Upper lobe of right lung (tissue), 1 donor: ENCODE results near the gene RBM44. TPM values are rescaled to one million over a fixed set of nuclear protein-coding genes. Genes with fewer than 3 reads are reported as not detected.

Experiments used
- ATAC-seq: fragments of 200-7000 bp; cut with Tn5 transposase; one replicate; pipeline ENCODE4 v1.9.1; 2020; ENCODE audit warnings: mild to moderate bottlenecking, moderate library complexity
- DNase-seq: peaks from one replicate; pipeline ENCODE4 v3.0.0-alpha.2; 2020
- H3K27ac ChIP-seq: fragments of 200-600 bp; one replicate; pipeline ENCODE4 v1.8.0; 2022
- H3K27me3 ChIP-seq: fragments of 200-600 bp; one replicate; pipeline ENCODE4 v1.8.0; 2022; ENCODE audit warnings: mild to moderate bottlenecking
- H3K36me3 ChIP-seq: fragments of 200-600 bp; one replicate; pipeline ENCODE4 v1.8.0; 2022
- H3K4me1 ChIP-seq: fragments of 200-600 bp; one replicate; pipeline ENCODE4 v1.8.0; 2022
- H3K4me3 ChIP-seq: fragments of 200-600 bp; one replicate; pipeline ENCODE4 v1.8.0; 2022; ENCODE audit warnings: mild to moderate bottlenecking
- H3K9me3 ChIP-seq: fragments of 200-600 bp; one replicate; pipeline ENCODE4 v1.8.0; 2022
- intact Hi-C: fragments of 100-400 bp; cut with DNase I; formaldehyde crosslinking; loops from one replicate; pipeline ENCODE4 v1.11.0; 2022
- total RNA-seq: library from RNA; stranded (reverse); fragmentation: NEBNext Ultra II Directional; extraction: Animal tissue kit (Norgen Biotek cat#: 25700); gene quantifications from one replicate; pipeline ENCODE4 v1.2.1, GENCODE V29; 2021
- TF ChIP-seq, protein P1 (sequence below): fragments of 200-600 bp; IDR thresholded peaks from one replicate; pipeline ENCODE4 v1.8.0; 2022; ENCODE audit warnings: antibody characterized with exemption
- donor health status: DM: no; HTN: yes; CAD: no; lungs with severe emphysema.

RBM44 gene
- total RNA-seq, 1 donor from 2014 or later = 1.8 TPM

- Histone ChIP-seq H3K27ac (no peak overlapping the region), H3K36me3 (no peaks in the 10 kb centered on the region), H3K9me3 (no peaks in the 10 kb centered on the region), H3K4me3 (peak overlapping the region; percentile 45), H3K27me3 (peaks cover 31% of the 10 kb centered on the region), H3K4me1 (peaks cover 8% of the 10 kb centered on the region)
- ATAC-seq (no peak), DNase-seq (peak; percentile 34)
- intact Hi-C loops = no loop called here
- TF ChIP-seq, protein P1, sequence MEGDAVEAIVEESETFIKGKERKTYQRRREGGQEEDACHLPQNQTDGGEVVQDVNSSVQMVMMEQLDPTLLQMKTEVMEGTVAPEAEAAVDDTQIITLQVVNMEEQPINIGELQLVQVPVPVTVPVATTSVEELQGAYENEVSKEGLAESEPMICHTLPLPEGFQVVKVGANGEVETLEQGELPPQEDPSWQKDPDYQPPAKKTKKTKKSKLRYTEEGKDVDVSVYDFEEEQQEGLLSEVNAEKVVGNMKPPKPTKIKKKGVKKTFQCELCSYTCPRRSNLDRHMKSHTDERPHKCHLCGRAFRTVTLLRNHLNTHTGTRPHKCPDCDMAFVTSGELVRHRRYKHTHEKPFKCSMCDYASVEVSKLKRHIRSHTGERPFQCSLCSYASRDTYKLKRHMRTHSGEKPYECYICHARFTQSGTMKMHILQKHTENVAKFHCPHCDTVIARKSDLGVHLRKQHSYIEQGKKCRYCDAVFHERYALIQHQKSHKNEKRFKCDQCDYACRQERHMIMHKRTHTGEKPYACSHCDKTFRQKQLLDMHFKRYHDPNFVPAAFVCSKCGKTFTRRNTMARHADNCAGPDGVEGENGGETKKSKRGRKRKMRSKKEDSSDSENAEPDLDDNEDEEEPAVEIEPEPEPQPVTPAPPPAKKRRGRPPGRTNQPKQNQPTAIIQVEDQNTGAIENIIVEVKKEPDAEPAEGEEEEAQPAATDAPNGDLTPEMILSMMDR = no peak
Observed at GRCh38 chr2:237860273-237860935, 61.8 kb downstream of the RBM44 start.

DNA sequence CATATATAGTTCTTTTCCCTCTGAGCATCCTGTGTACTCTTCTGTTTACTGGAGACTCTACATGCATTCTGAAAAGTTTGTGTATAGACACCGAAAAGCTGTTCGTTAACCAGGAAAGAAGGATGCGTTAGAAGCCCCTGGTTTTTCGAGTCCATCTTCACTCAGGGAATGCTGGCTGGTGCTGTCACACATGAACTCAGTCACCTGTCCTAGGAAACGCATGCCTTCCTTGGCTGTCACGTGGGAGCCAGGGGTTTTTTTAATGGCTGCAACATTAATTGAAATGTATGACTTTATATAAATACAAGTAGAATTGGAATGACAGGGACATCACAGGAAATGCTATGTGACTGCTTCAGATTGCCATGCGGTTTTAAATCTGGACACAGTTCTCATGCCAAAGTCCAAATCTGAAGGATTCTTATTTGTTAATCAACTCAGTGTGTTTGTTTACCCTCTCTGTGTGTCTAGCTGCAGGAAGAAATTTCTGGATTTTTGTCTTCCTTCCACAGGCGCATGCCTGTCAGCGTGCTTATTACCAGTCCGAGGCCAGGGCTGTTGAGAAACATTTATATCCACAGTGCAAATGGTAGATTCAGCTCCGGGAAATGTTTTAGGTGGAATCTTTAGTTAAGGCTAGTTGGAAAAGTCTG lies 63.4 kb downstream of the RBM44 start:
- no peak for ATAC-seq
- TF ChIP-seq, protein P1 = no peak
- H3K36me3 ChIP-seq = no peaks in the 10 kb centered on the region
- H3K27ac ChIP-seq = no peak overlapping the region
- peak; percentile 9 for DNase-seq
- no peak overlapping the region for H3K4me3 ChIP-seq
- intact Hi-C loops = no loop called here
- no peaks in the 10 kb centered on the region for H3K9me3 ChIP-seq
- H3K27me3 ChIP-seq = peaks cover 26% of the 10 kb centered on the region
- peaks cover 8% of the 10 kb centered on the region for H3K4me1 ChIP-seq

DNA sequence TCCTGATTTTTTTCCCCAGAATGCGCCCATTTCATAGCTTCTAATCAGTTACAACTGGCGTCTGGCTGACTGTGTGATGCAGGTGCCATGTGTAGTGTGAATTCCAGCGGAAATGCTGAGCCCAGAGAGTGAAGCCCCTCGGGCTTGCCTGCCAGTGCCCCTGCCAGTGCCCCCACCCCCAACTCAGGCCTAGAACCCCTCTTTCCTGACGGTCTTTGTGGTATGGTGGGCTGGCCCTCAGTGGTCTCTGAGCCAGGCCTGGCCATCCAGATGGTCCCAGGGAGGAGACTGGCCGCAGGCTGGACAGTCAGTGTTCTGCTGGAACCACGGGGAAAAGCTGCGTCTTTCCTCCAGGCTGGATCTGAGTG lies 63.9 kb downstream of the RBM44 start:
- peaks cover 24% of the 10 kb centered on the region for H3K27me3 ChIP-seq
- intact Hi-C loops = no loop called here
- no peak overlapping the region for H3K27ac ChIP-seq
- H3K9me3 ChIP-seq = no peaks in the 10 kb centered on the region
- peak; percentile 31 for DNase-seq
- no peaks in the 10 kb centered on the region for H3K36me3 ChIP-seq
- no peak for ATAC-seq
- H3K4me1 ChIP-seq = peaks cover 8% of the 10 kb centered on the region
- TF ChIP-seq, protein P1 = no peak
- no peak overlapping the region for H3K4me3 ChIP-seq

DNA sequence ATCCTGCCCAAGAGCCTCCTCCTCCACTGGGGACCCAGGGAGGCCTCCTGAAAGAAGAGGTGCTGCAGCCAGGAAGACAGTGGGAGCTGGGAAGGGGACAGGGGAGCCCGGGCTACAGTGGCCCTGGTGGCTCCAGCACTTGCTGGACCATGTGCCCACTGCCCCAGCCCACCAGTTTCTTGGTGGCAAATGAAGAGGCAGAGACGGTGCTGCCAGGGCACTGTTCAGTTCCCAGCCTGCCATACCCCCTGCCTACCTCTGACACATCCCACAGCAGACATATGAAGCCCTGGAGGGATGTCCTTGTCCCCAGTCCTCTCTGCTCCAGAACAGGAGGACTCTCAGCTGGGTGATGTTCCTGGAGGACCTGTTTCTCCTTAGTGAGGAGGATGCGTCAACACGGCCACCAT lies 64.5 kb downstream of the RBM44 start:
- no peak overlapping the region for H3K4me3 ChIP-seq
- ATAC-seq (no peak), DNase-seq (no peak)
- H3K27me3 ChIP-seq = peaks cover 24% of the 10 kb centered on the region
- no peaks in the 10 kb centered on the region for H3K36me3 ChIP-seq
- H3K4me1 ChIP-seq = peaks cover 8% of the 10 kb centered on the region
- intact Hi-C loops = no loop called here
- no peak overlapping the region for H3K27ac ChIP-seq
- TF ChIP-seq, protein P1 = no peak
- no peaks in the 10 kb centered on the region for H3K9me3 ChIP-seq

DNA sequence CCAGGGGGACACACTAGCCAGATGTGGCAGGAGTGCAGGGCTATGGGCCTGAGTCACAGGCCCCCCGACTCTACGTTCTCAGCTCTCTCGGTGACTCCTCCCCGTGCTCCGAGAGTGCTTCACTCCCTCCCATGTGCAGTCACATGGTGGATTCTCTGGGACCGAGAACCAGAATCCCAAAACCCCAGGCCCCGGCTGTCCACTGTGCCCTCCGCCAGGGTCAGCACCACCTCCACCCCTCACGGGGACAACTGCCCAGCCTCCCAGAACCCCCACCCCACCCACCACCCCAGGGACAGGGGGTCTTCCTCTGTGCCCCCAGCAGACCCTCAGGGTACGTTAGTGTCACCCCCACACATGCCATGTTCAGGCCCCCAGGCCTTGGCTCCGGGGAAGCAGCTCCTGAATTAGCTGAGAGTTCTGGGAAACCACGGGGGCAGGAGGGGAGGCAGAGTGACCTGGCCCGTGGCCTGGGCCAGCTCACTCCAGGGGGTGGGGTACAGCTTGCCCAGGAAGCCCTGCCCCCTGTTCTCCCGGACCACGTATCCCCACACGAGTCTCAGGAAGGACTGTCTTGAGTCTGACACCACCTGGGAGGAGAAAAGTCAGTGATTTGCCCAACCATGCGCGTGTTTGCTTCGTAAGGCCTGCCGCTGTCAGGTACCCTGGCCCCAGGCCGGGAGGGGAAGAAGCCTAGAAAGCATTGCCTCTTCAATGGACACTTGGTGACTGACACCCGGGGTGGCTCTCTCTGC lies 65.3 kb downstream of the RBM44 start:
- H3K4me3 ChIP-seq = no peak overlapping the region
- no peaks in the 10 kb centered on the region for H3K36me3 ChIP-seq
- H3K9me3 ChIP-seq = no peaks in the 10 kb centered on the region
- H3K27me3 ChIP-seq = peaks cover 21% of the 10 kb centered on the region
- intact Hi-C loops = no loop called here
- TF ChIP-seq, protein P1 = no peak
- no peak overlapping the region for H3K27ac ChIP-seq
- peaks cover 4% of the 10 kb centered on the region for H3K4me1 ChIP-seq
- no peak for ATAC-seq
- DNase-seq = peak; percentile 33
